NCI-H2081 treated with DMSO at 0.1 percent for 48 hours (cell line): ENCODE results near the gene DUOXA1.
"Not testable (repeated sequence)": the region's sequence is repeated elsewhere in the genome, so short reads cannot be mapped to it uniquely, and the experiment has no call there.

Experiments used
- DNase-seq: peaks from one replicate; lab custom pipeline; 2025; lab: John Stamatoyannopoulos, UW

Gene DUOXA1

DNA sequence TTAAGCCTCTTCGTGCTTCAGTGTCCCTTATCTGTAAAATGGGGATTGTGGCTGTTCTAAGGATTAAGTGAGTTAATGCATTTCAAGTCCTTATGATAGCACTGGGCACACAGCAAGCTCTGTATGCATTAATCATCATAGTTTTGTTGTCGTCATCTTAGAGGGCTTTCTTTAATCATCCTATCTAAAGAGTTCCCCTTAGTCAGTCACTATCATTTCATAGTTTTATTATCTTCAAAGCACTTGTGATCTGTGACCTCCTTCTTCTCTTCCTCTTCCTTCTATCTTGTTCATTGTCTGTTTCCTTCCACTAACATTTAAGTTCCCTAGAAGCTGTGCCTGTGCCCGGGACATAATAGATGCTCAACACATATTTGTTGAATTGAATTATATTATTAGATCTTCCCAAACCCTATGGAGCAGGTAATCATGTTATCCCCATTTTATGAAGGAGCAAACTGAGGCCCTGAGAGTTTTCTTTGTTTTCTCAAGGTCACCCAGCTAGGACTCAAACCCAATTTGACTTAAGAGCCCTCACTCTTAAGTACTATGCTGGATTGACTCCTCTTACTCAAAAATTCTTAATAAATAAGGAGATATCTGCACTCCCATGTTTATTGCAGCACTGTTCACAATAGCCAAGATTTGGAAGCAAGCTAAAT is 39.8 kb downstream of the DUOXA1 start:
- no peak for DNase-seq

DNA sequence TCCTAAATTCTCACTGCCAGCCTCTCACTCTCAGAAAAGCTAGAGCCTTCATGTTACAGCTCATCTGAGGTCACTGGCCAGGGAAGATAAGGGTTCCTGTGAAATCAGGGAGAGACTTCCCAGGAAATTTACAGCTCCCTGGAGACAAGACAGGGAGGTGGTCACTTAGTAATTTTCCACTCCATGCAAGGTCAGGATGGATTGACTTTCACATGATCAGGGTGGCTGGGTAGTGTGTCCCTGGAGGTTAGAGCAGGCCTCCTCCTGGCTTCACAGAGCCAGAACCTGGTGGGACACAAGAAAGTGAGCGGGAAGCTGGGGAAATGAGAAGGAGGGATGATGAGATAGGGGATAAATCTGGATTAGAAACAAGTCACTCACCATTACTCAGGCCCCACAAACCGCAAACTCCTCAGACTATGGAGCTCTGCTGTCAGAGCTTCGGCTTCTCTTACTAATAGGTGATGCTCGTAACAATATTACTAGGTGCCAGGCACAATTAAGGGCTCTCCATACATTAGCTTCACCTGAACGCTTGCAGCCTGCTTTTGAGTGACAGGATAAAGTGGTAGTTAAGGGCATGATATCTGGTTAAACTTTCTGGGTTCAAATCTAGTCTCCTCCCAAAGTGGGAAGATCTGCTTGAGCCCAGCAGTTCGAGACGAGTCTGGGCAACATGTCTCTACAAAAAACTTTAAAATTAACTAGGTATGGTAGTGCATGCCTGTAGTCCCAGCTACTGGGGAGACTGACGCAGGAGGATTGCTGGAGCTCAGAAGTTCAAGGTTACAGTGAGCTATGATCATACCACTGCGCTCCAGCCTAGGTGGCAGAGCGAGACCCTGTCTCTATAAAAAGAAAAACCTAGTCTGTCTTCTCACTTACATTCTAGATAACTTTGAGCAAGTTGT is 40.6 kb downstream of the DUOXA1 start:
- DNase-seq = no peak

DNA sequence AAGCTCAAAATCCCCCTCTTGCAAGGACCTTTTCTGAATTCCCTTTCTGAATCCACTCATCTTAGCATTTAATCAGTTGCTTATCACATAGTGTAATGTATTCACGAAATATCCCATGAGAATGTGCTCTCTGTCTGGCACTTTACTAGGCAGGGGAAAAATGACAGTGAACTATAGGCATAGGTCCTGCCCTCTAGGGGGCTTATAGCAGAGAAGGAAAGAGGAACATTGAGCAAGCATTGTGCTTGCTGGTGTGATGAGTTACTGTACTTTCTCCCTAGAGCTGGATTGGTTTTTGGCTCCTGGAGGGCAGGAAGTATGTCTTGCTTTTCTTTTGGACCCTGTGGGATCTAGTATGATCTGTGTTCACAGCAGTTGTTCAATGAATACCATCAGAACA is 42.2 kb downstream of the DUOXA1 start:
- DNase-seq = no peak

DNA sequence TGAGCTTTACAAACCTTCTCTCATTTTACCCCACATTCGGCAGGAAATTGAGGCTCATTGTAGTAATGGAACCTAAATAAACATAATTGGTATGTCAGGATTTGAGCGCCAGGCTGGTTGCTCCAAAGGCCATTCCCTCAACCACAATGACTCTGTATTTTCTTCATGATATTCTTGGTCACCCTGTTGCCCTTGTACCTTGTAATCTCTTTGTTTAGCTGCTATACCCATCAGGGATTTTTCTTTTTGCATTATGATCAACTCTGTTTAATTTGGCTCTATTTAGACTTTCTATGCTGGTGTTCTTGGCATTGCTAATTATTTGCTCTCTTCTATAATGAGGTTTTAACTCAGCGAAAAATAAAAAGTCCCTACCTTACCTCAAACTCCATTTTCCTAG is 45.5 kb downstream of the DUOXA1 start:
- DNase-seq = no peak

DNA sequence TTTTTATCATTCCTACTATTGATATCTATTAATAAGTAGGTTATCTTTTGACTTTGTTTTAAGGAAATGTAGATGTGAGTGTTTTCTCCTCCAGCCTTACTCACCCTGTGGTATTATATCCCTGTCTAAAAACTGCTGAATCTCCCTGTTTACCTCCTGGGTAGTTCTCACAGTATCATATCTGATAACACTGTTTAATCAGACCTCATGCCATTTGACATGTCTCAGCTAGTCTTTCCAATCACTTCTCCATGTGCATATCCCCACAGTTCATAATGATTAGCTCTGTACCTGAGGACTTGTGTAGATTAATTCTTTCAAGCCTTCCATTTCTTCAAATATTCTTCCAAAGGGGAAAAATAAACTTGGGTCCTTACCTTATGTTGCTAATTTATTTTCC is 46.5 kb downstream of the DUOXA1 start:
- no peak for DNase-seq

DNA sequence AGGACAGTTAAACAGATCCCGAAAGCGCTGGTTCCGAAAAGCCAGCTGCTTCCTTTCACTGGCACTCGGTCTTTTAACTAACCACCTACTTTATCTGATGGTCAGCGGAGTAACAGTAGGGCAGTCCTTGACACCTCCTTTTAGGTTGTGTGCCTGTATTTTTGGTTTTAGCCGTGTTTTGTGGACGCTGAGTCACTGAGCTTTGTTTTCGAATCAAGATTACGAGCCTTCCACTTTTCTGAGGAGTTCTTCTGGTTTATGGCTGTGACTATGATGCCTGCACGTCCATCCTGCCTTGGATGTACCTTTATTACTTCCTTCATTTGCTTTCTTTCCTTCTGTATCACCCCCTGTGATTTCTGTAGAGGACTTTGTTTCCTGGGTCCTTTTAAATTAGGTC is 47.3 kb downstream of the DUOXA1 start:
- not testable (repeated sequence) for DNase-seq

DNA sequence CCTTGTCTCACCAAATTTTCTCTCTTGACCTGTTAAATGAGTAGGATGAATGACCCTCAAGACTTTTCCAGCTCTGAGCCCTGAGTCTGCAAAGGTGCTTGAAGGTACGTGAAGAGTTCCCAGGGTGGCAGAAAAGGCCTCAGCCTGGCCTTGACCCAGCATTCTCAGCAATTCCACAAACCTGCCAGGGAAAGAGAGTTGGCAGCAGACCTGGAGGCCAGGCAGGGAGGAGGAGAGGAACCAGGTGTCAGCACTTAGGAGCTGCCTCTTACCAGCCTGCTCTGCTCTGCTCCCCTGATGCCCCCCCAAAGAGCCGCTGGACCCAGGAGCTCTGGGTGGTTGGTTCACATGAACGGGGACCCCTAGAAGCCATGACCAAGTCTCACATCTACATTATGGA is 49.1 kb downstream of the DUOXA1 start:
- not testable (repeated sequence) for DNase-seq

DNA sequence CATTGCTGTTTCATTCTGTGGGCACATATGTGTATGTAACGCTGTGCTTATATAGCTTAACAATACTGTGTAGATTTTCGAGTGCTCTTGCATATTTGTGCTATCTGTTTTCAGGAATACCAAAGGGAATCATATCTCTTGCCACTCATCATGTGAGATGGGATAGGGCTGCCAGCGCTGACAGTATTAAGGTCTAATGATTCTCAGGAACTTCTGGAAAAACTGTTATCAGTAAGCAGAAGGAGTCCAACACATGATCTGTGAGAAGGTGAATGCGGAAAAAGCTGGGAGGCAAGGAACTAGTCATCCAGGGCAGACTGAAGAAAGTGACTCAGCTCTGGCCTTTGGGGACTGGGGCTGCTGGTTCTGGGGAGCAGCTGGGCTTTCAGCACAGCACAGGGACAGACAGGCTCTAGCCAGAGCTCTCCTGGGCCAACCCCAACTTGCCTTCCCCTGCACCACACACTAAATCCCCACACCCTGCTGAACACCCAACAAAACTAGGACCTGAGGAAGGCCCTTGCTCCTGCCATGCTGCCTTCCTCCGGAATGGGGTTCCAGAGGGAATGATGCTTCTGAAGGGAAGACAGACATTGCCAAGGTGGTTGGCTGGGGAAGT is 49.9 kb downstream of the DUOXA1 start:
- DNase-seq = not testable (repeated sequence)

DNA sequence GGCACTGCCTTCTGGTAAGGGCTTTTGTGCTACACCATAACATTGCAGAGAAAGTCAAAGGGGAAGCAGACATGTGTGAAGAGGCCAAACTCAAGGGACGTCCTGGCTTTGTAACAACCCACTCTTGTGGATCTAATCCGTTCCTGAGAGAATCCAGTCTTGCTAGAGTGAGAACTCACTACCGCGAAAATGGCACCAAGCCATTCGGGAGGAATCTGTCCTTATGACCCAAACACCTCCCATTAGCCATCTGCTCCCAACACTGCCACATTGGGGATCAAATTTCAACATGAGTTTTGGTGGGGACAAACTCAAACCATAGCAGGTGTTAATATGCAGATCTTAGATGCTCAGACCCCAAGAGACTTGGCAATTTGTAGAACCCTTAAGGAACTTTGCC is 50.5 kb downstream of the DUOXA1 start:
- not testable (repeated sequence) for DNase-seq

DNA sequence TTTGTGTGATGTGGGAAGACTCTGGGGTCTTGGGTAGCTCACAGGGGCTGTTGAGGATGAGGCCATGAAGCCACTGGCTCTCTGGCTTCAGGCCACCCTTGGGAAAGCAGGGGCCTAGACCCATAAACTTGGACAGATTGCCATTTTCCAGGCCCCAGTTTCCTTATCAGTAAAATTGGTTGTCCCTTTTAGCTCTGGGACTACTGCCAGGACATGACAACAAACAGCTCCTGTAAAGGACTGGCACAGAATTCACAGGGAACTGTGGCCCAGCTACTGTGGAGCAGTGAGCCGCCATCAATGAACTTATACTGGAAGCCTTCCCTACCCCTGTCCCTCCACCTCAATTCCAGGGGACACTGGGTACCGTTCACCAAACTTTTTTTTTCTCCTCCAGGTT is 52.3 kb downstream of the DUOXA1 start:
- DNase-seq = not testable (repeated sequence)

DNA sequence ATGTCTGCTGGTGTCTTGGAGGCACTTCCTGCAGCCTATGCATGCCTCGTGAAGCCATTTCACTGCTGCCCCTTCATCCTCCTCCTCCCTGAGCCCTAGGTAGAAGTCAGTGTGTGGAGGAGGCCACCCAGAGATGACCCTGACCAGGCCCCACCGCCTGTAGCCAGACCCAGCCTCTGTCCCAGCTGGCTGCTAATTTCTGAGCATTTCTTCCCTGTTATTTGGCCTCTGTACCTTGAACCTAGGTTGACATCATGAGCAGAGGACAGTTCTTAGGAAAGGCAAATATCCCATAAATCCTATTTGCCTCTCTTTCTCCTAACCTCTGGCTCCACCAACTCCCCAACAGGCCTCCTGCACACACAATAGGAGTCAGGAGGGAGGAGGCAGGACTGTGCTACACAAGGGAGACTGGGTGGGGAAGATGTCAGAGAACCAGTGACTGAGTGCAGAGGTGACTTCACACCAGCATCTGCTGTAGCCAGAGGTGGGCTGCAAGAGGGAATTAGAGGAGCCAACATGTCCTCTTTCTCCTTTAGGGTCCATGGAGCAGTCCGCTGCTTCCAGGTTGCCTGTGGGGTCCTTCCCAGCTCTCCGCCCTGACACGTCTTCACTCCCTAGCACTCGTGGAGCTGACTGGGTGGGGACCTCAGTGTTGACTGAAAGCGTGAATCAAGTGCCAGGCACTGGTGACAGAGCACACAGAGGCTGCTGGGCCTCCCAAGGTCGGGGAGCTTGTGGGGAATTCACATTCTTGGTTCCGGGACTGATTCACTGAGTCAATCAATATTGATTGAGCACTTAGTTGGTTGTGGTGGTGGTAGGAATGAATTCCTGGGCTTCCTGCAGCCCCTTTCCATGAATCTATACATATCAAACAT is 54.0 kb downstream of the DUOXA1 start:
- not testable (repeated sequence) for DNase-seq

DNA sequence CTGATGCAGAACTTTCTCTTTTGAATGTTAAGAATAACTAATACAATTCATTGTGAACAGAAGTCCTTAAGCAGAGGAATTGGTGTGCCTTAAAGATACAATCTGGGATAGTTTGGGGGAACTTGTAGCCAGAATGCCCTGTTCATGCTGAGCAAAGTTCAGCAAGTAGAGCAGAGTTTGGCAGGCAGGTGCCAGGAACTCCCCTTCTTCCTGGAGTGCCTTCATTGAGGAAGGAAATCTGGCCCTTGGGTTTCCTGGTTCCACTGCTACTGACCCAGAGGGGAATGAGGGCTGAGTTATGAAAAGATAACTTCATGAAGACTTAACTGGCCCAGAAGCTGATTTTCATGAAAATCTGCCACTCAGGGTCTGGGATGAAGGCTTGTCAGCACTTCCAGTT is 56.1 kb downstream of the DUOXA1 start:
- not testable (repeated sequence) for DNase-seq

DNA sequence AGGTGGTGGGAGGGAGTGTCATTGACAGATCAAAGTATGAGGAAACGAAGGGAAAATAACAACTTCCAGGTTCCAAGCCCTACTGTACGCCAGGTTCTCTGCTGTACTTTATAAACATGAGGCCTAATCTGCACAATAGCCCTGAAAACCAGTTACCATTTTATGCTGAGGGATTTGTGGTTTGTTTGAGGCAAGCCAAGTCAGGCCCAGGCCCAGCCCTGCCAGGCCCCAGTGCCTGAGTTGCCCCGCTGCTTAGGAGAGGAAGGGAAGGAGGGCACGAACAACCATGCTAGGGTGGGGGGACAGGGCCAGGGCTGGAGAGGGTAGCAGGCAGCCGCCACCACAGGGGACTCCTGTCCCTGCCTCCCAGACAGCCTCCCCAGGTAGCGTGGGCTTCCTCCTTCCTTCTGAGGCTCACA is 59.7 kb downstream of the DUOXA1 start:
- not testable (repeated sequence) for DNase-seq
